CD14-positive monocyte (primary cell): Measurements from ENCODE around the gene EPHB2. TPM values are rescaled to one million over a fixed set of nuclear protein-coding genes. Genes with fewer than 3 reads are reported as not detected.

Experiments
- DNase-seq, 3 donors: peaks; one replicate each; pipeline ENCODE4 v3.0.0-alpha.2; 2011 to 2022
- H2AFZ ChIP-seq: 2 replicates; pipeline ENCODE4 v1.6.0; 2012; ENCODE audit warnings: mild to moderate bottlenecking, low read depth, low read length, inconsistent platforms; ENCODE audit not compliant: insufficient read depth, poor library complexity, severe bottlenecking
- H3K27ac ChIP-seq, 2 donors: 1 replicate in 1 of 2; 2 replicates in 1 of 2; pipeline ENCODE4 v1.5.1; 2012 to 2013; ENCODE audit warnings: low read length in 2 of 2, control low read depth in 1 of 2, inconsistent platforms in 1 of 2, low read depth in 1 of 2, mild to moderate bottlenecking in 1 of 2
- H3K27me3 ChIP-seq, 2 donors: one replicate each; pipeline versions ENCODE4 v1.6.0 to v1.6.1; 2011 to 2013; ENCODE audit warnings: low read length in 2 of 2; ENCODE audit not compliant: control insufficient read depth in 2 of 2, insufficient read depth in 2 of 2
- H3K36me3 ChIP-seq, 2 donors: replicated peaks in 1 of 2; 1 replicate in 1 of 2; 2 replicates in 1 of 2; pipeline versions ENCODE4 v1.5.1 to v1.6.1; 2012 to 2013; ENCODE audit warnings: low read length in 2 of 2, control low read depth in 1 of 2, inconsistent platforms in 1 of 2, mild to moderate bottlenecking in 1 of 2; ENCODE audit not compliant: insufficient read depth in 2 of 2, control insufficient read depth in 1 of 2
- H3K4me1 ChIP-seq, 2 donors: 1 replicate in 1 of 2; 2 replicates in 1 of 2; pipeline versions ENCODE4 v1.5.1 to v1.6.1; 2012 to 2013; ENCODE audit warnings: low read length in 2 of 2, control low read depth in 1 of 2, inconsistent platforms in 1 of 2, mild to moderate bottlenecking in 1 of 2, moderate library complexity in 1 of 2; ENCODE audit not compliant: insufficient read depth in 2 of 2, control insufficient read depth in 1 of 2
- H3K4me2 ChIP-seq: replicated peaks from 2 replicates; pipeline ENCODE3; 2012; ENCODE audit warnings: low read length, moderate library complexity, mild to moderate bottlenecking; ENCODE audit not compliant: poor library complexity, severe bottlenecking; ENCODE audit errors: extremely low read depth
- H3K4me3 ChIP-seq, 3 experiments: fragments of 200-600 bp in 1 of 3; sonication (generic) in 1 of 3; replicated peaks in 1 of 3; 1 replicate in 2 of 3; 2 replicates in 1 of 3; pipeline ENCODE4 v1.5.1; 2011 to 2013; ENCODE audit warnings: low read length in 3 of 3, mild to moderate bottlenecking in 3 of 3, control low read depth in 2 of 3, low read depth in 2 of 3, inconsistent platforms in 1 of 3, moderate library complexity in 1 of 3
- H3K79me2 ChIP-seq: 2 replicates; pipeline ENCODE4 v1.6.0; 2012; ENCODE audit warnings: mild to moderate bottlenecking, control low read depth, inconsistent platforms, low read length, moderate library complexity; ENCODE audit not compliant: insufficient read depth
- H3K9ac ChIP-seq: 2 replicates; pipeline ENCODE4 v1.6.0; 2017; ENCODE audit warnings: low read length, mild to moderate bottlenecking; ENCODE audit not compliant: insufficient read depth, poor library complexity, severe bottlenecking
- H3K9me3 ChIP-seq, 2 donors: replicated peaks in 1 of 2; 1 replicate in 1 of 2; 2 replicates in 1 of 2; pipeline versions ENCODE4 v1.5.1 to v1.6.1; 2012 to 2013; ENCODE audit warnings: low read length in 2 of 2, control low read depth in 1 of 2; ENCODE audit not compliant: control insufficient read depth in 1 of 2, insufficient read depth in 1 of 2
- H4K20me1 ChIP-seq: 2 replicates; pipeline ENCODE4 v1.6.0; 2012; ENCODE audit warnings: mild to moderate bottlenecking, low read length, control low read depth, moderate library complexity; ENCODE audit not compliant: insufficient read depth
- H3K27ac Mint-ChIP-seq, 7 donors: one replicate each; pipeline ENCODE4 v1.8.0; 2020; ENCODE audit warnings: mild to moderate bottlenecking in 7 of 7, mixed read lengths in 7 of 7, moderate library complexity in 6 of 7, inconsistent platforms in 2 of 7
- H3K27me3 Mint-ChIP-seq, 3 donors: one replicate each; pipeline ENCODE4 v1.8.0; 2021 to 2022; ENCODE audit warnings: low read depth in 3 of 3, mild to moderate bottlenecking in 3 of 3, mixed read lengths in 3 of 3, moderate library complexity in 3 of 3, inconsistent platforms in 1 of 3
- H3K36me3 Mint-ChIP-seq, 2 donors: one replicate each; pipeline ENCODE4 v1.8.0; 2020; ENCODE audit warnings: mixed read lengths in 2 of 2, inconsistent platforms in 1 of 2, mild to moderate bottlenecking in 1 of 2
- H3K4me1 Mint-ChIP-seq: one replicate; pipeline ENCODE4 v1.8.0; 2020; ENCODE audit warnings: mild to moderate bottlenecking, mixed read lengths
- H3K4me3 Mint-ChIP-seq, 2 donors: one replicate each; pipeline ENCODE4 v1.8.0; 2020; ENCODE audit warnings: mild to moderate bottlenecking in 2 of 2, mixed read lengths in 2 of 2, moderate library complexity in 1 of 2
- H3K9me3 Mint-ChIP-seq, 7 donors: one replicate each; pipeline ENCODE4 v1.8.0; 2020 to 2022; ENCODE audit warnings: mixed read lengths in 7 of 7, mild to moderate bottlenecking in 6 of 7, moderate library complexity in 6 of 7, inconsistent platforms in 2 of 7
- CTCF ChIP-seq: fragments of 200-600 bp; IDR thresholded peaks from one replicate; pipeline ENCODE4 v1.8.0; 2022; ENCODE audit warnings: antibody characterized with exemption, mild to moderate bottlenecking
- WGBS: methylation state at CpG from one replicate; pipeline ENCODE4 v1.1.5; 2013; ENCODE audit warnings: missing lambda C conversion rate; ENCODE audit not compliant: insufficient coverage; 5-methylcytosine and 5-hydroxymethylcytosine counted together
- intact Hi-C, 2 donors: fragments of 100-400 bp; cut with micrococcal nuclease; formaldehyde crosslinking; loops; one replicate each; pipeline versions ENCODE4 v1.15.0 to v1.15.1; 2023
- polyA plus RNA-seq, 3 donors: library from polyadenylated mRNA; depleted of rRNA in 1 of 3; unstranded in 2 of 3; stranded (reverse) in 1 of 3; fragments of 300-500 nt in 2 of 3; fragments of >200 nt in 1 of 3; fragmentation: Illumina TruSeq in 2 of 3; gene quantifications; 1 replicate in 2 of 3; 2 replicates in 1 of 3; pipeline ENCODE4 v1.2.3, GENCODE V29; 2012 to 2021

EPHB2 gene
- polyA plus RNA-seq, 3 donors = 2.9 to 5.6 (median 3.4) TPM

GRCh38 chr1:22697980-22698379, 12.7 kb upstream of the EPHB2 start:
- H3K27ac ChIP-seq = no peak overlapping the region
- Mint-ChIP-seq H3K4me3 (no peak overlapping the region), H3K9me3 (no peaks in the 10 kb centered on the region), H3K27me3 (peaks cover 0 to 6% (median 3%) of the 10 kb centered on the region in 3 donors), H3K27ac (no peak overlapping the region), H3K4me1 (peaks cover 6% of the 10 kb centered on the region), H3K36me3 (no peaks in the 10 kb centered on the region)
- no peaks in the 10 kb centered on the region for H3K79me2 ChIP-seq
- DNase-seq = no peak
- H3K4me1 ChIP-seq = peaks cover 3 to 7% of the 10 kb centered on the region in 2 donors
- H3K4me3 ChIP-seq = no peak overlapping the region
- H3K4me2 ChIP-seq = no peak overlapping the region
- intact Hi-C loops = no loop called here
- no peaks in the 10 kb centered on the region for H3K9me3 ChIP-seq
- no peak overlapping the region for H2AFZ ChIP-seq
- H3K9ac ChIP-seq = no peak overlapping the region
- TF ChIP-seq CTCF = no peak
- H4K20me1 ChIP-seq = no peaks in the 10 kb centered on the region
- H3K36me3 ChIP-seq = no peaks in the 10 kb centered on the region
- H3K27me3 ChIP-seq = no peaks in the 10 kb centered on the region
- 100% methylated on average over 1 of the region's 5 CpGs for WGBS

- no peak overlapping the region for H3K27ac ChIP-seq
Observed at GRCh38 chr1:22699681-22700520, 10.7 kb upstream of the EPHB2 start.

More at GRCh38 chr1:22699681-22700520, 10.7 kb upstream of the EPHB2 start:
- H3K36me3 ChIP-seq = no peaks in the 10 kb centered on the region
- H3K36me3 Mint-ChIP-seq = no peaks in the 10 kb centered on the region
- H3K4me3 Mint-ChIP-seq = no peak overlapping the region
- no peak overlapping the region for H3K27ac Mint-ChIP-seq
- no peak for TF ChIP-seq CTCF
- peaks cover 3 to 14% of the 10 kb centered on the region in 2 donors for H3K4me1 ChIP-seq
- intact Hi-C loops = loop anchor here (5.0 to 10.0 kb wide), 4 partner anchors 52 to 235 kb away; no protein-coding TSS in a partner anchor
- peaks cover 9% of the 10 kb centered on the region for H3K4me1 Mint-ChIP-seq
- H4K20me1 ChIP-seq = no peaks in the 10 kb centered on the region
- H3K79me2 ChIP-seq = no peaks in the 10 kb centered on the region
- H3K4me3 ChIP-seq = no peak overlapping the region
- peaks cover 0 to 5% (median 4%) of the 10 kb centered on the region in 3 donors for H3K27me3 Mint-ChIP-seq
- no peaks in the 10 kb centered on the region for H3K9me3 ChIP-seq
- H3K9ac ChIP-seq = no peak overlapping the region
- H2AFZ ChIP-seq = no peak overlapping the region
- peaks cover 0 to 2% (median 0%) of the 10 kb centered on the region in 7 donors for H3K9me3 Mint-ChIP-seq
- H3K4me2 ChIP-seq = no peak overlapping the region
- no peaks in the 10 kb centered on the region for H3K27me3 ChIP-seq
- 91% methylated on average over 3 of the region's 14 CpGs for WGBS
- no peak for DNase-seq
